Measurements from ENCODE around the gene DRICH1.

DNA sequence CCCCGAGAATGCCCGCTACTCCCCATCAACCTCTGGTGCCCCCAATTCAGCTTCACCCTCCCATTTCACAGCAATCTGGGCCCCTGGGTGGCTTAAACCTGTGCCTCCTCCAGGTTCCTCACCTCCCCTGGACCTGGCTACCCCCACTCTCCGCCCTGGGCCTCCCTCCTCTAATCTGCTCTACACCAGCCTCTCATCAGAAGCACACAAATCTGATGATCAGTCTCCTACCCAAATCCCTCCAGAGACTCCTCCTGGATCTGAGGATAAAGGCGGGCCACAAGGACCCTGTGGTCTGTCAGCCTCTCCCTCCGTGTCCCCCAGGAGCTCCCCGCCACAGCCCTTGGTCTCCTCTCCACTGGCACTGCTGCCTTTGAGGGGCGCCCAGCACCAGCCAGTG is 28.9 kb downstream of the DRICH1 start:
- TF ChIP-seq CTCF (IDR thresholded peaks at IDR 0.05; ENCODE audit: poor library complexity) (no peak), EZH2phosphoT487 (IDR thresholded peaks at IDR 0.05; ENCODE audit: low read depth, severe bottlenecking, unreplicated experiment) (no peak)
